Tibial nerve (tissue), 4 donors: ENCODE results near the gene CDKN2B-AS1.

Experiments
- CTCF ChIP-seq, 5 experiments: fragments of 200-600 bp in 3 of 5; fragments of 450-650 bp in 2 of 5; sonication (generic) in 3 of 5; IDR thresholded peaks; one replicate each; pipeline ENCODE4 v1.5.1; 2016 to 2019; ENCODE audit warnings: antibody characterized with exemption in 5 of 5, mild to moderate bottlenecking in 3 of 5, moderate library complexity in 2 of 5
- EP300 ChIP-seq, 2 donors: sonication (generic); formaldehyde crosslinking; IDR thresholded peaks; one replicate each; pipeline ENCODE4 v1.6.1; 2017; ENCODE audit warnings: antibody characterized with exemption in 2 of 2, mild to moderate bottlenecking in 1 of 2
- POLR2A ChIP-seq, 2 donors: fragments of 450-650 bp; IDR thresholded peaks; one replicate each; pipeline ENCODE4 v1.6.1; 2017; ENCODE audit warnings: antibody characterized with exemption in 2 of 2, mild to moderate bottlenecking in 2 of 2, moderate library complexity in 2 of 2

GRCh38 chr9:21991072-21991959 is 3.3 kb upstream of the CDKN2B-AS1 start:
- TF ChIP-seq CTCF (IDR thresholded peaks at IDR 0.05), result no peak
- no peak for TF ChIP-seq POLR2A (IDR thresholded peaks at IDR 0.05)
- no peak for TF ChIP-seq EP300 (IDR thresholded peaks at IDR 0.05)
